CD14-positive monocyte (primary cell): ENCODE measurements around the gene OARD1. TPM values are rescaled to one million over a fixed set of nuclear protein-coding genes. Genes with fewer than 3 reads are reported as not detected.

Experiments
- DNase-seq, 3 donors: peaks; one replicate each; pipeline ENCODE4 v3.0.0-alpha.2; 2011 to 2022
- H2AFZ ChIP-seq: 2 replicates; pipeline ENCODE4 v1.6.0; 2012; ENCODE audit warnings: mild to moderate bottlenecking, low read depth, low read length, inconsistent platforms; ENCODE audit not compliant: insufficient read depth, poor library complexity, severe bottlenecking
- H3K27ac ChIP-seq, 2 donors: 1 replicate in 1 of 2; 2 replicates in 1 of 2; pipeline ENCODE4 v1.5.1; 2012 to 2013; ENCODE audit warnings: low read length in 2 of 2, control low read depth in 1 of 2, inconsistent platforms in 1 of 2, low read depth in 1 of 2, mild to moderate bottlenecking in 1 of 2
- H3K27me3 ChIP-seq, 2 donors: one replicate each; pipeline versions ENCODE4 v1.6.0 to v1.6.1; 2011 to 2013; ENCODE audit warnings: low read length in 2 of 2; ENCODE audit not compliant: control insufficient read depth in 2 of 2, insufficient read depth in 2 of 2
- H3K36me3 ChIP-seq, 2 donors: replicated peaks in 1 of 2; 1 replicate in 1 of 2; 2 replicates in 1 of 2; pipeline versions ENCODE4 v1.5.1 to v1.6.1; 2012 to 2013; ENCODE audit warnings: low read length in 2 of 2, control low read depth in 1 of 2, inconsistent platforms in 1 of 2, mild to moderate bottlenecking in 1 of 2; ENCODE audit not compliant: insufficient read depth in 2 of 2, control insufficient read depth in 1 of 2
- H3K4me1 ChIP-seq, 2 donors: 1 replicate in 1 of 2; 2 replicates in 1 of 2; pipeline versions ENCODE4 v1.5.1 to v1.6.1; 2012 to 2013; ENCODE audit warnings: low read length in 2 of 2, control low read depth in 1 of 2, inconsistent platforms in 1 of 2, mild to moderate bottlenecking in 1 of 2, moderate library complexity in 1 of 2; ENCODE audit not compliant: insufficient read depth in 2 of 2, control insufficient read depth in 1 of 2
- H3K4me2 ChIP-seq: replicated peaks from 2 replicates; pipeline ENCODE3; 2012; ENCODE audit warnings: low read length, moderate library complexity, mild to moderate bottlenecking; ENCODE audit not compliant: poor library complexity, severe bottlenecking; ENCODE audit errors: extremely low read depth
- H3K4me3 ChIP-seq, 3 experiments: fragments of 200-600 bp in 1 of 3; sonication (generic) in 1 of 3; replicated peaks in 1 of 3; 1 replicate in 2 of 3; 2 replicates in 1 of 3; pipeline ENCODE4 v1.5.1; 2011 to 2013; ENCODE audit warnings: low read length in 3 of 3, mild to moderate bottlenecking in 3 of 3, control low read depth in 2 of 3, low read depth in 2 of 3, inconsistent platforms in 1 of 3, moderate library complexity in 1 of 3
- H3K79me2 ChIP-seq: 2 replicates; pipeline ENCODE4 v1.6.0; 2012; ENCODE audit warnings: mild to moderate bottlenecking, control low read depth, inconsistent platforms, low read length, moderate library complexity; ENCODE audit not compliant: insufficient read depth
- H3K9ac ChIP-seq: 2 replicates; pipeline ENCODE4 v1.6.0; 2017; ENCODE audit warnings: low read length, mild to moderate bottlenecking; ENCODE audit not compliant: insufficient read depth, poor library complexity, severe bottlenecking
- H3K9me3 ChIP-seq, 2 donors: replicated peaks in 1 of 2; 1 replicate in 1 of 2; 2 replicates in 1 of 2; pipeline versions ENCODE4 v1.5.1 to v1.6.1; 2012 to 2013; ENCODE audit warnings: low read length in 2 of 2, control low read depth in 1 of 2; ENCODE audit not compliant: control insufficient read depth in 1 of 2, insufficient read depth in 1 of 2
- H4K20me1 ChIP-seq: 2 replicates; pipeline ENCODE4 v1.6.0; 2012; ENCODE audit warnings: mild to moderate bottlenecking, low read length, control low read depth, moderate library complexity; ENCODE audit not compliant: insufficient read depth
- H3K27ac Mint-ChIP-seq, 7 donors: one replicate each; pipeline ENCODE4 v1.8.0; 2020; ENCODE audit warnings: mild to moderate bottlenecking in 7 of 7, mixed read lengths in 7 of 7, moderate library complexity in 6 of 7, inconsistent platforms in 2 of 7
- H3K27me3 Mint-ChIP-seq, 3 donors: one replicate each; pipeline ENCODE4 v1.8.0; 2021 to 2022; ENCODE audit warnings: low read depth in 3 of 3, mild to moderate bottlenecking in 3 of 3, mixed read lengths in 3 of 3, moderate library complexity in 3 of 3, inconsistent platforms in 1 of 3
- H3K36me3 Mint-ChIP-seq, 2 donors: one replicate each; pipeline ENCODE4 v1.8.0; 2020; ENCODE audit warnings: mixed read lengths in 2 of 2, inconsistent platforms in 1 of 2, mild to moderate bottlenecking in 1 of 2
- H3K4me1 Mint-ChIP-seq: one replicate; pipeline ENCODE4 v1.8.0; 2020; ENCODE audit warnings: mild to moderate bottlenecking, mixed read lengths
- H3K4me3 Mint-ChIP-seq, 2 donors: one replicate each; pipeline ENCODE4 v1.8.0; 2020; ENCODE audit warnings: mild to moderate bottlenecking in 2 of 2, mixed read lengths in 2 of 2, moderate library complexity in 1 of 2
- H3K9me3 Mint-ChIP-seq, 7 donors: one replicate each; pipeline ENCODE4 v1.8.0; 2020 to 2022; ENCODE audit warnings: mixed read lengths in 7 of 7, mild to moderate bottlenecking in 6 of 7, moderate library complexity in 6 of 7, inconsistent platforms in 2 of 7
- WGBS: methylation state at CpG from one replicate; pipeline ENCODE4 v1.1.5; 2013; ENCODE audit warnings: missing lambda C conversion rate; ENCODE audit not compliant: insufficient coverage; 5-methylcytosine and 5-hydroxymethylcytosine counted together
- intact Hi-C, 2 donors: fragments of 100-400 bp; cut with micrococcal nuclease; formaldehyde crosslinking; loops; one replicate each; pipeline versions ENCODE4 v1.15.0 to v1.15.1; 2023
- polyA plus RNA-seq, 3 donors: library from polyadenylated mRNA; depleted of rRNA in 1 of 3; unstranded in 2 of 3; stranded (reverse) in 1 of 3; fragments of 300-500 nt in 2 of 3; fragments of >200 nt in 1 of 3; fragmentation: Illumina TruSeq in 2 of 3; gene quantifications; 1 replicate in 2 of 3; 2 replicates in 1 of 3; pipeline ENCODE4 v1.2.3, GENCODE V29; 2012 to 2021
- TF ChIP-seq, protein P1 (sequence below): fragments of 200-600 bp; IDR thresholded peaks from one replicate; pipeline ENCODE4 v1.8.0; 2022; ENCODE audit warnings: antibody characterized with exemption, mild to moderate bottlenecking

The OARD1 gene
- polyA plus RNA-seq, 3 donors: 6.5 to 23.6 (median 16.8) TPM

DNA sequence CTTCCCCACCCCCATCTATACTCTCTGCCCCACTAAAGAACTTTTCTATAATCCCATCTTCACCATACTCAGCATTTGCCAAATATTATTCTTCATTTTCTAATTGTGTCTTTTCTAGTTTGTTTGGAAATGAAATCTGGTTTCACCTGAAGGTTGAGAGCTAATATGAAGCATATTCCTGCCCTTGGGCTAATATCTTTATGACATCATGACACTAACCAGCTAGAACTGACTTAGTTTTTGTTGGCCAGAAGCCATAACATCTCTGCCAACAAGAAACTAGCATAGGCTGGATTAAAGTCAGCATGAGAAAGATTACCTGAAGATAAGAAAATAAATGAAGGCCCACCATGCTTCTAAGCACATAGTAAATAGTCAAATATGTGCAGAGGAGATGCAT is 49.9 kb downstream of the OARD1 start:
- Mint-ChIP-seq H3K27ac (no peak overlapping the region), H3K27me3 (peaks cover 2 to 6% (median 4%) of the 10 kb centered on the region in 3 donors), H3K9me3 (peaks cover 0 to 5% (median 0%) of the 10 kb centered on the region in 7 donors), H3K36me3 (no peaks in the 10 kb centered on the region), H3K4me3 (no peak overlapping the region), H3K4me1 (peaks cover 10% of the 10 kb centered on the region)
- Histone ChIP-seq H3K36me3 (no peaks in the 10 kb centered on the region), H3K9me3 (no peaks in the 10 kb centered on the region), H3K27ac (no peak overlapping the region), H3K9ac (no peak overlapping the region), H3K79me2 (no peaks in the 10 kb centered on the region), H3K4me1 (peaks cover 7 to 10% of the 10 kb centered on the region in 2 donors), H4K20me1 (no peaks in the 10 kb centered on the region), H2AFZ (no peak overlapping the region), H3K4me3 (no peak overlapping the region), H3K27me3 (no peaks in the 10 kb centered on the region), H3K4me2 (no peak overlapping the region)
- intact Hi-C loops: no loop called here
- DNase-seq: no peak
- TF ChIP-seq, protein P1, sequence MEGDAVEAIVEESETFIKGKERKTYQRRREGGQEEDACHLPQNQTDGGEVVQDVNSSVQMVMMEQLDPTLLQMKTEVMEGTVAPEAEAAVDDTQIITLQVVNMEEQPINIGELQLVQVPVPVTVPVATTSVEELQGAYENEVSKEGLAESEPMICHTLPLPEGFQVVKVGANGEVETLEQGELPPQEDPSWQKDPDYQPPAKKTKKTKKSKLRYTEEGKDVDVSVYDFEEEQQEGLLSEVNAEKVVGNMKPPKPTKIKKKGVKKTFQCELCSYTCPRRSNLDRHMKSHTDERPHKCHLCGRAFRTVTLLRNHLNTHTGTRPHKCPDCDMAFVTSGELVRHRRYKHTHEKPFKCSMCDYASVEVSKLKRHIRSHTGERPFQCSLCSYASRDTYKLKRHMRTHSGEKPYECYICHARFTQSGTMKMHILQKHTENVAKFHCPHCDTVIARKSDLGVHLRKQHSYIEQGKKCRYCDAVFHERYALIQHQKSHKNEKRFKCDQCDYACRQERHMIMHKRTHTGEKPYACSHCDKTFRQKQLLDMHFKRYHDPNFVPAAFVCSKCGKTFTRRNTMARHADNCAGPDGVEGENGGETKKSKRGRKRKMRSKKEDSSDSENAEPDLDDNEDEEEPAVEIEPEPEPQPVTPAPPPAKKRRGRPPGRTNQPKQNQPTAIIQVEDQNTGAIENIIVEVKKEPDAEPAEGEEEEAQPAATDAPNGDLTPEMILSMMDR: no peak

DNA sequence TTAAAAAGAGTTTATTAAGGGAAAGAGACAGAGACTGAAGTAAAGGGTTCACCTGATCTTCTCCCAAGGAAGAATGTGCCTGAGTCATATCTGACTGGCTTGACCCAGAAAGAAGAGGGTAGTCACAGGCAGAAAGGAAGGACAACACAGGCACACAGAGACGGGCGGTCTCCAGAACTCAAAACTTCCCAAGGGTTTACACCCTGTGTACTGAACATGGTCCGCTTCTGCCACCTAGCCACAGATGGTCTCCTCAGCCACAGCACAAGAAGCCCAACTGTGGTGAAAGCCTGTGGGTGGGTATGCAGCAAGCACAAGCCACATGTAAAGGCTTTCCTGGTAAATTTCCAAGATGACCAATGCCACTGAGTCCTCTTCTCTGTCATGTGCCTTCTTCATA is 50.3 kb downstream of the OARD1 start:
- H3K4me1 ChIP-seq: peaks cover 4 to 7% of the 10 kb centered on the region in 2 donors
- H3K9ac ChIP-seq: no peak overlapping the region
- TF ChIP-seq, protein P1: no peak
- H3K4me3 Mint-ChIP-seq: no peak overlapping the region
- intact Hi-C loops: no loop called here
- DNase-seq: no peak
- peaks cover 0 to 5% (median 0%) of the 10 kb centered on the region in 7 donors for H3K9me3 Mint-ChIP-seq
- no peaks in the 10 kb centered on the region for H3K27me3 ChIP-seq
- H3K27ac Mint-ChIP-seq: no peak overlapping the region
- H3K36me3 Mint-ChIP-seq: no peaks in the 10 kb centered on the region
- H3K4me3 ChIP-seq: no peak overlapping the region
- H3K4me2 ChIP-seq: no peak overlapping the region
- no peak overlapping the region for H2AFZ ChIP-seq
- no peaks in the 10 kb centered on the region for H3K79me2 ChIP-seq
- no CpG with 5 or more reads among the region's 3 CpGs for WGBS
- no peak overlapping the region for H3K27ac ChIP-seq
- no peaks in the 10 kb centered on the region for H3K9me3 ChIP-seq
- peaks cover 7% of the 10 kb centered on the region for H3K4me1 Mint-ChIP-seq
- peaks cover 2 to 6% (median 4%) of the 10 kb centered on the region in 3 donors for H3K27me3 Mint-ChIP-seq
- H3K36me3 ChIP-seq: no peaks in the 10 kb centered on the region
- no peaks in the 10 kb centered on the region for H4K20me1 ChIP-seq
